Pulmonary artery endothelial cell (primary cell): ENCODE measurements around the gene GNG7. TPM values are rescaled to one million over a fixed set of nuclear protein-coding genes. Genes with fewer than 3 reads are reported as not detected.
A peak's percentile ranks its signal among the peaks of the same experiment; 100 is the strongest.
"Not testable (repeated sequence)": the region's sequence is repeated elsewhere in the genome, so short reads cannot be mapped to it uniquely, and the experiment has no call there.

ENCODE experiments used
- DNase-seq: peaks from one replicate; pipeline ENCODE4 v3.0.0-alpha.2; 2011; ENCODE audit warnings: low read depth, low spot score
- total RNA-seq: library from RNA; depleted of rRNA; stranded (reverse); fragments of >200 nt; gene quantifications from 2 replicates; pipeline ENCODE4 v1.2.3, GENCODE V29; 2014

GNG7 gene
- total RNA-seq, 1 donor from 2014 or later: 0.20 TPM

DNA sequence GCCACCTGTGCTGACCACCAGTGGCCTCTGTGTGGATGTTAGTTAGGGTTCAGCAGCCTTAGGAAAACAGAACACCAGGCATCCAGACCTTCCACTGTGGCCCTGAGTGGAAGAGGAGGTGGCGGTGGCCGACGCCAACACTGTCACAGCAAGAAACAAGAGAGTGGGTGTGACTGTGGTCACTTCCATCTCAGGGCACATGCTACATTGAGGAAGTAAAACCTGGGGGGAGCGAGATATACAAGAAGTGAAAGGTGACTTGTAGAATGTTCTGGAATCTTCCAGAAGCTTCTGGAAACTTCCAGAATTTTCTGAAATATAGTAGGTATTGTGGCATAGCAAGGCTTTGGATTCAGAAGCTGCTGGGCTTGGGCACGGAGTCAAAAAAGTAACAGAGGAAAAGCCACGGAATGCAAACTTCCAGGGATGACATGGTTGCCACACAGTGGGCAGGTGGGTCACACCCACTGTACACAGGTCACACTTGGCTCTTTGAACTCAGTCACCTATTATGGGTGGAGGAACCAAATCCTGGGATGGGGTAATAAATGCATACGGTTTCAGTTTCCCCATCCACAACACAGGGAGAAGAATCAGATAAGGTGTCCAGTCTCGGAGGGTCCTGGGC, 24.3 kb downstream of the GNG7 start:
- no peak for DNase-seq

GRCh38 chr19:2676823-2677222, 25.7 kb downstream of the GNG7 start:
- DNase-seq: no peak

DNA sequence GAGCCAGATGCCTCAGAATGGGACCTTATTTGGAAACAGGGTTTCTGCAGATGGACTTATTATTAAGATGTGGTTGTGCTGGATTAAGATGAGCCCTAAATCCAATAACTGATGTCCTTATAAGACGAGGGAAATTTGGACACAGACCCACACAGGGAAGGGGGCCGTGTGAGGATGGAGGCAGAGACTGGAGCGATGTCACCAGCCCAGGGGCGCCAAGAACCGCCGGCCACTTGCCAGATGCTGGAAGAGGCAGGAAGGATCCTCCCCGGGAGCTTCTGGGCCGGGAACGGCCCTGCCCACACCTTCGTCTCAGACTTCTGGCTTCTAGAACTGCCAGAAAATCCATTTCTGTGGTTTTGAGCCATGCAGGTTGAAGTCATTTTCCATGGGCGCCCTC, 26.6 kb downstream of the GNG7 start:
- DNase-seq: no peak

GRCh38 chr19:2670217-2670616, 32.3 kb downstream of the GNG7 start:
- DNase-seq: no peak

- no peak for DNase-seq
These were observed 34.2 kb downstream of the GNG7 start for GRCh38 chr19:2668175-2668763.

GRCh38 chr19:2667349-2667748, 35.1 kb downstream of the GNG7 start:
- not testable (repeated sequence) for DNase-seq

DNA sequence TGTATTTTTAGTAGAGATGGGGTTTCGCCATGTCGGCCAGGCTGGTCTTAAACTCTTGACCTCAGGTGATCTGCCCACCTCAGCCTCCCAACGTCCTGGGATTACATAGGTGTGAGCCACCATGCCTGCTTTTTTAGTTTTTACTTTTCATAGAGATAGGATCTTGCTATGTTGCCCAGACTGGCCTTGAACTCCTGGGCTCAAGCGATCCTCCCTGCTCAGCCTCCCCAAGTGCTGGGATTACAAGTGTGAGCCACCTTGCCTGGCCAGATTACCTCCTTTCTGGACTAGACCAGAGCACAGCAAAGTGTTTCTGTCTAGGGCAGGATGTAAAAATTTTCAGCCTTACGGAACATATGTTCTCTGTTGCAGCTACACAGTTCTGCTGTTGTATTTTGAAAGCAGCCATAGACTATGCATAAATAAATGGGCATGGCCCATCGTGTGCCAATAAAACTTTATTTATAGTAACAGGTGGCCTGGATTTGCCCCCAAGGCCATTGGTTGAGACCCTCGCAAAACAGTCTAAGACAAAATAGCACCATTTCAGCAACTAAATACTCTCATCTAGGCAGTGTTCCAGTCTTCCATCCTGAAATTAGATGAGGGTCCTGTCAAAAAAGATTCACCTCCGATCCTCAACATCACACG, 36.0 kb downstream of the GNG7 start:
- no peak for DNase-seq

DNA sequence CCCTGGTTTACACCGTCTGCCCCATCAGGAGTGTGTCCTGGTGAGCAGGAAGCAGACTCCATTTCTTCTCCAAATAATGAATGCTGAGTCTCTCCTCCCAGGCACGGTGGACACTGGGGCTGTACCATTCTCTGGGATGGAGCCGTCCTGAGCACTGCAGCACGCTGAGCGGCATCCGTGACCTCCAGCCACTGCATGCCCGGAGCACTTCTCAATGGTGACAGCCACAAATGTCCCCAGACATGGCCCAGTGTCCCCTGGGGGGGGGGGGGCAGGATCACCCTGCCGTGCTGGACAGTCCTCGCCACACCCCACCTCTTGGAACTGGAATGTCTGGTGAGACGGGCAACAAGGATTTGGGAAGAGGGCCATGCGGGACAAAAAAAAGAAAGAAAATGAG, 37.4 kb downstream of the GNG7 start:
- DNase-seq: no peak

DNA sequence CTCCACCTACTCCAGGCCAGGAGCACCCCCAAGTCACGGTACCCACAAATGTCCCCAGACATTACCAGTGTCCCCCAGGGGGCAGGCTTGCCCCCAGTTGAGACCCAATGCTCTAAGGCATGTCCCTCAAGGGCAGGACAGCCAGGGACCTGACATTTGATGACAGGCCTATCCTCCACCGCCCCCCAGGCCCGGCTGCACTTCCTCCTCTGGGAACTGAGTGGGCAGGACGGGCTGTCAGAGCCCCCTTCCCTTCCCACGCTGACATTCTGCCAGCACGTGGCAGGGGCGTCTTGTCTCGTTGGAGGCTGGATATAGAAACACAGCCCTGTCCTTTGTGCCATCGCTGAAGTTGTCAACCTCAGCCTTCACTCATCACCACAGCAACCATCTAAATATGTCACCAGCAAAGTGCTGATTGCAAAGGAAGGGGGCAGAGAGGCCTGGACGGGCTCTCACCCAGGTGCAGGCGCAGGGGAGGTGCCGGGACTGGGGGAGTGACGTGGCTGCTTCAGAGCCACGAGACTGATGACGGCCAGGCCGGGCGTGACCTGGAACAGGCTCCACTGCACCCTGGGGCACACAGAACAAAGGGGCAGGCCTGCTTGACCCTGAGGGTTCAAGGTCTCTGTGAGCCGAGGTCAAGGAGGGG, 38.4 kb downstream of the GNG7 start:
- DNase-seq: no peak

DNA sequence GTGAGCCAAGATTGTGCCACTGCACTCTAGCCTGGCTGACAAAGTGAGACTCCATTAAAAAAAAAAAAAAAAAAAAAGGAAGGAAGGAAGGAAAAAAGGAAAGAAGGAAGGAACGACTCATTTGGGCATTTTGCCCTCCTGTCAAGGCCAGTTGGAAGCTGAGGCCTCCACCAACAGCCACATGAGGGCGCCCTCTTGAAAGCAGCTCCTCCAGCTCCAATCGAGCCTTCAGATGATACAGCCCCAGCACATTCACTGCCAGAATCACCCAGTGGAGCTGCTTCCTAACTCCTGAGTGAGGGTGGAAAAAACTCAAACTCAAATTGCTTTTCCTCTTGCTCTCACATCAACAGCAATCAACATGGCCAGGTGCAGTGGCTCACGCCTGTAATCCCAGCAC, 40.9 kb downstream of the GNG7 start:
- DNase-seq: no peak

GRCh38 chr19:2659856-2660432, 42.5 kb downstream of the GNG7 start:
- DNase-seq: no peak

GRCh38 chr19:2656533-2656932, 46.0 kb downstream of the GNG7 start:
- no peak for DNase-seq

- no peak for DNase-seq
These were observed 48.5 kb downstream of the GNG7 start for GRCh38 chr19:2653710-2654707.

DNA sequence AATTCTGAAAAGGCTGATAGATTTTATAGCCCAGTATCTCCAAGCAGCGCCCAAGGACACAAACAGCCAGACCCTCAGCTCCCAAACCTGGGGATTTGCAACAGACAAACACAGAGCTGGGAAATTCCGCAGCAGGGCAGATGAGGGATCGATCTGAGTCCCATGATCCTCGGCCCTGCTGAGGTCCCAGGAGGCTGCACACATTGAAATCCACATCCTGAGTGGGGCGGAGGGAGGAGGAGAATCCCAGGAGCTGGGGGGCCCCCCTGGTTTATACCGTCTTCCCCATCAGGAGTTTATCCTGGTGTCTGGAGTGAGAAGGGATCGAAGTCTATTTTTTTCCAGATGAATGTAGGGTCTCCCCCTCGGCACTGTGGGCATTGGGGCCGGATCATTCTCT, 49.3 kb downstream of the GNG7 start:
- DNase-seq: no peak

DNA sequence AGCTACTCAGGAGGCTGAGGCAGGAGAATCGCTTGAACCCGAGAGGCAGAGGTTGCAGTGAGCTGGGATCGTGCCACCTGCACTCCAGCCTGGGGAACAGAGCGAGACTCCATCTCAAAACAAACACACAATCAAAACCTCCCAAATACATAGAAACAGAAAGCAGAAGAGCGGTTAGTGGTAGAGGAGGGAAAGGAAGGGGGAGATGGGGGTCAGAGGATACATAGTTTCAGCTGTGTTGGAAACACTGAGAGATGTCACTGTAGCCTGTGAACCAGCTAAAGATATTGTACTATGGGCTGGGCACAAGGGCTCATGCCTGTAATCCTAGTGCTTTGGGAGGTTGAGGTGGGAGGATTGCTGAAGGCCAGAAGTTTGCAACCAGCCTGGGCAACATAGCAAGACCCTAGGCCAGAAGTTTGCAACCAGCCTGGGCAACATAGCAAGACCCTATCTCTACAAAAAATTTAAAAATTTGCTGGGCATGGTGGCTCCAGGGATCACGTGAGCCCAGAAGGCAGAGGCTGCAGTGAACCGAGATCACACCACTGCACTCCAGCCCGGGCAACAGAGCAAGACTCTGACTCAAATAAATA, 49.9 kb downstream of the GNG7 start:
- no peak for DNase-seq

DNA sequence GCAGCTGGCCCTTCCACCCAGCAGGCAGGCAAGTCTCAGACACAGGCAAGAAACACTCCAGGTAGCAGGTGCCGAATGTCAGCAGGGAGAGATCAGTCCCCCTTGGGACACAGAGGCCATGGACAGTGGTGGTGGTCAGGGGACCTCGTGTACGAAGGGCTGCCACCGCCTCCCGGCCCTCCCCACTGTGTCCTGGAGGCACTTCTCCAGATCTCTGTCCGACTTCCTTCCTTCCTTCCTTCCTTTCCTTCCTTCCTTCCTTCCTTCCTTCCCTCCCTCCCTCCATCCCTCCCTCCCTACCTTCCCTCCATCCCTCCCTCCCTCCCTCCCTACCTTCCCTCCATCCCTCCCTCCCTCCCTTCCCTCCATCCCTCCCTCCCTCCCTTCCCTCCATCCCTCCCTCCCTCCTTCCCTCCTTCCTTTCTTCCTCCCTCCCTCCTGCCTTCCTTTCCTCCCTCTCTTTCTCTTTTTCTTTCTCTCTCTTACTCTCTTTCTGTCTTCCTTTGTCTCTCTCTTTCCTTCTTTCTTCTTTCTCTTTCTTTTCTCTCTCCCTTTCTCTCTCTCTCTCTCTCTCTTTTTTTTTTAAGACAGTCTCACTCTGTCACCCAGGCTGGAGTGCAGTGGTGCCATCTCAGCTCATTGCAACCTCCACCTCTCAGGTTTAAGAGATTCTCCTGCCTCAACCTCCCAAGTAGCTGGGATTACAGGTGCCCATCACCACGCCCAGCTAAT, 51.3 kb downstream of the GNG7 start:
- not testable (repeated sequence) for DNase-seq

DNA sequence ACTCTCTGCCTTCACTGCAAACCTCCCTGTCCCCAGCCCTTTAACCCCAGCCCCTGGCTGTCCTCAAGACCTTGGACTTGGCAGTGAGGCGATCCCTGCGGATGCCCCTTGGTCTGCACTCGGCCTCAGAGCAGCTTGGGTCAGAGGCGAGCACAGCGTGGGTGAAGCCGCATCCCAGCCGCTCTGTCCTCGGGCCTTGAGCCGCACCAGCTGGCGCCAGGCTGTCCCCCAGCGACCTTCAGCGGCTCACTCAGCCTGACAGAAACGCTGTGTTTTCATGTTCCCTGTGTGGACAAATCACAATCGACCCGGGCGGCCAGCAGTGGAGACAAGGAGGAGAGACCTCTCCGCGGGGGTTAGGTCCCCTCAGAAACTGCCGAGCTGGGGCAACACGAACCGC, 52.0 kb downstream of the GNG7 start:
- no peak for DNase-seq

DNA sequence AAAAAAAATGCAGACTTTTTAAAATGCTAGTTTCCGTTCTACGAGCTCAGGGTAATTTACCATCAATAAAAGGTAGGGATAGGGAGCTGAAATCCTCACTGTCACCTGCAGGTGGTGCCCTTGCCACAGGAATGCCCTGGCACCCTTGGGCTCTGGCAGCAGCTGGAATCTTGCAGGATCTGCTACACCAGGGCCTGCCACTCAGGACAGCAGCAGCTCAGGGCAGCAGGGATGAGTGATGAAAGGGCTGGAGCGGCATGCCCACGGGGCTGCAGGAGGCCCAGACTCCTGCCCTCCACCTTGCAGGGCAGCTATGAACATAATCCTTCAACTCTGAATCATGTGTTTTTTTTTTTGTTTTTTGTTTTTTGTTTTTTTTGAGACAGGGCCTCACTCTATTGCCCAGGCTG, 54.0 kb downstream of the GNG7 start:
- DNase-seq: peak; percentile 37

GRCh38 chr19:2648099-2648498, 54.4 kb downstream of the GNG7 start:
- DNase-seq: no peak
